ENCODE data around the gene MKLN1. TPM values are rescaled to one million over a fixed set of nuclear protein-coding genes. Genes with fewer than 3 reads are reported as not detected.
"Not testable (repeated sequence)": the region's sequence is repeated elsewhere in the genome, so short reads cannot be mapped to it uniquely, and the experiment has no call there.

MKLN1 gene
- total RNA-seq, 1 donor from 2014 or later = 66.0 TPM

DNA sequence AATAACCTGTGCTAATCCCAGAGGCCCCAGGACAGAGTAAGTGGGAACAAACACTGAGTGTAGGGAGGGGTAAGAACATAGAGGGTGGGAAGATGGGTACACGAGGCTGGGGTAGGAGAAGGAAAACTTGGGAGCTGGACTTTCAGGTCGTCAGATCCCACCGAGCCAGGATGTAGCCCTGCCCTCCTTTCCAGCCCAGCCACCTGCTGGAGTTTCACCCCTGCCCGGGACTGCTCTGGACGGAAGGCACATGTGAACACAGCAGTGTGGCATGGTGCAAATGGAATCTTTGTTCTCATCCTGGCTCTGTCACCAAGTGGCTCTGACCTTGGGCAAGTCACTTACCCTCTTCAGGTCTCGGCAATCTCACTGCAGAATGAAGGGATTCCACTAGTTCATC, 176.0 kb downstream of the MKLN1 start:
- Histone ChIP-seq H3K27me3 (no peaks in the 10 kb centered on the region), H3K27ac (no peak overlapping the region), H3K9me3 (no peaks in the 10 kb centered on the region), H3K4me3 (no peak overlapping the region), H3K36me3 (peaks cover 30% of the 10 kb centered on the region), H3K4me1 (peaks cover 21% of the 10 kb centered on the region)
- intact Hi-C loops (cut with DNase I) = no loop called here
- TF ChIP-seq, protein P1, sequence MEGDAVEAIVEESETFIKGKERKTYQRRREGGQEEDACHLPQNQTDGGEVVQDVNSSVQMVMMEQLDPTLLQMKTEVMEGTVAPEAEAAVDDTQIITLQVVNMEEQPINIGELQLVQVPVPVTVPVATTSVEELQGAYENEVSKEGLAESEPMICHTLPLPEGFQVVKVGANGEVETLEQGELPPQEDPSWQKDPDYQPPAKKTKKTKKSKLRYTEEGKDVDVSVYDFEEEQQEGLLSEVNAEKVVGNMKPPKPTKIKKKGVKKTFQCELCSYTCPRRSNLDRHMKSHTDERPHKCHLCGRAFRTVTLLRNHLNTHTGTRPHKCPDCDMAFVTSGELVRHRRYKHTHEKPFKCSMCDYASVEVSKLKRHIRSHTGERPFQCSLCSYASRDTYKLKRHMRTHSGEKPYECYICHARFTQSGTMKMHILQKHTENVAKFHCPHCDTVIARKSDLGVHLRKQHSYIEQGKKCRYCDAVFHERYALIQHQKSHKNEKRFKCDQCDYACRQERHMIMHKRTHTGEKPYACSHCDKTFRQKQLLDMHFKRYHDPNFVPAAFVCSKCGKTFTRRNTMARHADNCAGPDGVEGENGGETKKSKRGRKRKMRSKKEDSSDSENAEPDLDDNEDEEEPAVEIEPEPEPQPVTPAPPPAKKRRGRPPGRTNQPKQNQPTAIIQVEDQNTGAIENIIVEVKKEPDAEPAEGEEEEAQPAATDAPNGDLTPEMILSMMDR (IDR thresholded peaks at IDR 0.05) = no peak
- ATAC-seq (no peak), DNase-seq (no peak)

DNA sequence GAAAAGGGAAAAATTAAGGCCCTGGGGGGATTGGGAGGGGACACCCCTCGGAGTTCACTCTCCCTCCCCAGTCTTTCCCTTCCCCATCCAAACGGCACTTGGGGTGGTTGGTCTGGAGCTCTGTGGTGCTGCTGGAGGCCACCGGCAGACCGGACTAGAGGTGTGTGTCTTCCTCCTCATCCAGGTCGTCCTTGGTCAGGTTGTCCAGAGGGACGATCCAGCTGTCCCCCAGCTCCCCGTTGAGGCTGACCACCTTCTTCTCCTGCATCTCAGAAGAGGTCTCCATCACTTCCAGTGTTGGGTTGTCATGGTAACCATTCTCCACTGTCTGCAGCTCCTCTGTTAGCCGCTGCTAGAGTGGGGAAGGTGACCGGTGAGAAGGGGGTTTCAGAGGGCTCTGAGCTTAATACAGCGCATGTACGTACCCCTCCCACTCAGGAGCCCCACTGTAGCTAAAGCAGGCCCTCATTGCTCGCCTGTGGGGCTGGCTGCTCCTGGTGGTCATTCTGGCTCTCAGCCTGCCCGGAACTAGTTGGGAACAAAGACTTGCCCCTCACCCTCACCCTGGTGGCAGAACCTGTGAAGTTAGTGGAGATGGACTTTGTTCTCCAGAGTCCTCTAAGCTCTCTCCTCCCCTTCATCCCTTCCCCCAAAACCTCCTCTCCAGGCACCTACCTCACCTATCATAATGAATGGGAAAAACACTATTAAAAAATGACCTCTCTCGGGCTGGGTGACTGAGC, 176.7 kb downstream of the MKLN1 start:
- Histone ChIP-seq H3K27me3 (no peaks in the 10 kb centered on the region), H3K27ac (no peak overlapping the region), H3K9me3 (no peaks in the 10 kb centered on the region), H3K4me1 (peaks cover 21% of the 10 kb centered on the region), H3K36me3 (peaks cover 25% of the 10 kb centered on the region), H3K4me3 (no peak overlapping the region)
- ATAC-seq = no peak
- TF ChIP-seq, protein P1 (IDR thresholded peaks at IDR 0.05) = no peak
- intact Hi-C loops (cut with DNase I) = no loop called here
- no peak for DNase-seq

DNA sequence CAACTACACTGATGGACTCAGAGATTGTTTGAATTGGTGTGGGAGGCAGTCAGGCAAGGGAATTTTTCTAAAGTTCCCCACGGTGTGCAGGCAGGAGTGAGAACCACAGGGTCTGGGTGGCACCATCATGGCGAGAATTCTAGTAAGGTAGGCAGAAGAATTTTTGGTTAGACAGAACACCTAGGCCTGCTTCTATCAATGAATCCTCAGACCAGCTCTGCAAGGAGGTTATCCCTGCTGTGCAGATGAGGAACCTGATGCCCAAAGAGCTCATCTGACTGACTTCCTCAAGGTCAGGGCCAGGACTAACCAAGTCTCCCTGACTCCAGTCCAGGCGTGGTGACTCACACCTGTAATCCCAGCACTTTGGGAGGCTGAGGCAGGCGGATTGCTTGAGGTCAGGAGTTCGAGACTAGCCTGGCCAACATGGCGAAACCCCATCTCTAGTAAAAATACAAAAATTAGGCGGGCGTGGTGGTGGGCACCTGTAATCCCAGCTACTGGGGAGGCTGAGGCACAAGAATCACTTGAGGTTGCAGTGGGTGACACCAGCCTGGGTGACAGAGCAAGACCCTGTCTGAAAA, 177.5 kb downstream of the MKLN1 start:
- not testable (repeated sequence) for DNase-seq, ATAC-seq, H3K9me3 ChIP-seq, H3K27ac ChIP-seq, H3K4me3 ChIP-seq, H3K27me3 ChIP-seq
- H3K36me3 ChIP-seq = peaks cover 22% of the 10 kb centered on the region
- H3K4me1 ChIP-seq = peaks cover 21% of the 10 kb centered on the region
- intact Hi-C loops (cut with DNase I) = loop anchor here (5.0 kb wide), 1 partner anchor 152 kb away; no protein-coding TSS in a partner anchor

DNA sequence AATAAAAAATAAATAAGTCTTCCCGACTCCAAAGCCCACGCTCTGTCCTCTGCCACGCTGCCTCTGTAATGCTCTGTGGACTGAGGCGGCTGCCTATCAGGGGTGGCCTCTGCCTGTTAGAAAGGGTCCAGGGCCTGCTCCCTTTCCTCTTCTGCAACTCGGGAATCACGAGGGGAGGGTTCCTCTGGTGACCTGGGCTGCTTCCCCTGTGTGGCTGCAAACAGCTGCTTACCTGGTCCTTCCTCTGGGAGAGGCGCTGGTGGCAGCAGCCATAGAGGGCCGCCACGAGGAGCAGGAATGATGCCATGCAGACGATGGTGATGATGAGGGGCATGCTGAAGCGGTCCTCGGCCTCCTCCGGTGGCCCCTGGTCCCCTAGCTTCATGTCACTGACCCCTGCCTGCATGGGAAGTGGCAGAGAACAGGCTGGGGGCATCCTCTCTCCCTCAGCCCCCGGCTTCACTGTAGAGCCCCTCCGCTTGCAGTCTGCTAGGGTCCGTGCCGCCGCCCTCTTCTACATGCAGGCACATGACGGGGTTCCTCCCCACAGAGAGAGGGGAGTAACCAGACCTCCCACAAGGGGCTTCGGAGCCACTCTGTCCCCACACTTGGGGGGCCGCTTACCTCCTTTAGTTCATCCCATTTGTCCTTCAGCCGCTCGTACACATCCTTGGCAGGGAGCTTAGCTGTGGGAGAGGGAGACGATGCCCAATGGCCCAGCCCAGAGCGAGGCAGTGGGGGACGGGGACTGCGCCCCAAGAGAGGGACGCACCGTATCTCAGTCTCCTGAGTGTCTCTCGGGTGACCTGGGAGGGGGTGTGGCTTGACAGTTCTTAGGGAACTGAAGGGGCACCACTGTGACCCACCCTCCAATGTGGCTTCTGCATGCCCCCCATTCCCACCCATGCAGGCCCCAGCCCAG, 178.2 kb downstream of the MKLN1 start:
- ATAC-seq (no peak), DNase-seq (no peak)
- intact Hi-C loops (cut with DNase I) = loop anchor here (5.0 kb wide), 1 partner anchor 151 kb away; no protein-coding TSS in a partner anchor
- Histone ChIP-seq H3K36me3 (peaks cover 16% of the 10 kb centered on the region), H3K4me3 (no peak overlapping the region), H3K27me3 (no peaks in the 10 kb centered on the region), H3K4me1 (peaks cover 21% of the 10 kb centered on the region), H3K27ac (peak overlapping the region; percentile 3), H3K9me3 (no peaks in the 10 kb centered on the region)
- TF ChIP-seq, protein P1 (IDR thresholded peaks at IDR 0.05) = no peak

DNA sequence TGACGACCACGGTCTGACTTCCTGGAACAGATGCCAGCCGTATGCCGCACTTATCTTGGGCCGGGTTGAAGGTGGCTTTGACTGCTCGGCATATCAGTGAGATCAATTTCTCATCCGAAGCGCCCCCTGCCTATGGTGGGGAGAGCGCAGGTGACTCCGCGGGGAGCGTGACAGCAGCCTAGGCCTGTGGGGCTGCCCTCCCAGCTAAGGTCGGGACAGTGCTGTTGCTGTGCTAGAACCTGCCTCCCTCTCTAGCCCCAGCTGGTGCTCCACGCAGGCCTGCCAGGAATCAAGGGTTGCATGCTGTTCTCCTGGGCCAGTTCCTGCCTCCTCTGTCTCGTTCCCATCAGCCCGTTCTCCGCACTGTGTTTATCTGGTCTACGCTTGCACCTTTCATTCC, 178.9 kb downstream of the MKLN1 start:
- Histone ChIP-seq H3K4me3 (no peak overlapping the region), H3K27me3 (no peaks in the 10 kb centered on the region), H3K4me1 (peaks cover 21% of the 10 kb centered on the region), H3K9me3 (no peaks in the 10 kb centered on the region), H3K27ac (no peak overlapping the region), H3K36me3 (peaks cover 16% of the 10 kb centered on the region)
- intact Hi-C loops (cut with DNase I) = loop anchor here (5.0 kb wide), 1 partner anchor 151 kb away; no protein-coding TSS in a partner anchor
- DNase-seq (no peak), ATAC-seq (no peak)
- TF ChIP-seq, protein P1 (IDR thresholded peaks at IDR 0.05) = no peak
